Right lobe of liver (tissue), 4 donors: ENCODE measurements around the gene COL7A1.

Source experiments
- CTCF ChIP-seq, 4 donors: fragments of 200-600 bp in 3 of 4; fragments of 450-650 bp in 1 of 4; IDR thresholded peaks; one replicate each; pipeline versions ENCODE4 v1.5.1 to v1.8.0; 2016 to 2022; ENCODE audit warnings: antibody characterized with exemption in 4 of 4, mild to moderate bottlenecking in 2 of 4
- POLR2A ChIP-seq: fragments of 450-650 bp; IDR thresholded peaks from one replicate; pipeline ENCODE4 v1.6.1; 2017; ENCODE audit warnings: antibody characterized with exemption, mild to moderate bottlenecking
- donor health status: DM: no; HTN: no; CAD: no.
- donor health status: DM: no; HTN: no; CAD: no.
- donor health status: DM: no; HTN: yes; CAD: no.

- TF ChIP-seq POLR2A (no peak), CTCF (IDR thresholded peaks at IDR 0.05) (no peak)
Measured at GRCh38 chr3:48558493-48559134, 36.5 kb downstream of the COL7A1 start.
